ENCODE results near the gene MYL7.
"Not testable (repeated sequence)": the region's sequence is repeated elsewhere in the genome, so short reads cannot be mapped to it uniquely, and the experiment has no call there.

The MYL7 gene

DNA sequence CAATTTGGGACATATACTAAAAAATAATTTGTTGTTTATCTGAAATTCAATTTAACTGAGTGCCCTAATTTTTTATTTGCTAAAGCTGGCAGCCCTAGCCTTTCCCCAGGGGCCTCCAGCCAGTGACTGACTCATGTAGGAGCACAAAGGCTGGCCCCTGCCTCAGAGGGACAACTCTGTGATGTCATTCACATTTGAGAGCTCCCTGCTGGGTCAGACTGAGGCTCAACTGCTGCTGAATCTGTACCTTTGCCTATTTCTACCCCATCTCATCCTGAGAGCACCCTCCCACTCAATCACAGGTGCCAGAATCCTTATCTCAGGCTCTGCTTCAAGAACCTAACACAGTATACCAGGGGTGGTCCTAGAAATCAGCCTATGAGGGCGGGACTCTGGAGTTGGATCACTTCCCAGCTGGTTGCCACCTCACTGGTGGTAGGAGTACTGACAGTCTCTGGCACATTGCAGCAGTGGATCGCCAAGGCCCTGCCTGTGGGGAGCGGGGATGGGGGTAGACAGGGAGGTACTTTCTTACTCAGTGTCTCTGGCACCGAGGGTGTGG is 36.5 kb upstream of the MYL7 start:
- no peak for DNase-seq
- H3K4me1 Mint-ChIP-seq: peaks cover 0 to 4% of the 10 kb centered on the region in 2 donors
- no peak overlapping the region for H3K4me3 Mint-ChIP-seq
- ATAC-seq (replicated peaks): no peak
- H3K36me3 Mint-ChIP-seq: no peaks in the 10 kb centered on the region
- H3K9me3 Mint-ChIP-seq: peaks cover 4 to 10% of the 10 kb centered on the region in 2 donors
- H3K27me3 Mint-ChIP-seq: peaks cover 0 to 16% of the 10 kb centered on the region in 2 donors
- no peak overlapping the region for H3K27ac Mint-ChIP-seq

- Mint-ChIP-seq H3K27ac (no peak overlapping the region), H3K9me3 (peaks cover 4% of the 10 kb centered on the region in 2 donors), H3K4me3 (no peak overlapping the region), H3K27me3 (peaks cover 0 to 21% of the 10 kb centered on the region in 2 donors), H3K4me1 (peaks cover 0 to 4% of the 10 kb centered on the region in 2 donors), H3K36me3 (no peaks in the 10 kb centered on the region)
- ATAC-seq (replicated peaks) (no peak), DNase-seq (no peak)
Measured at GRCh38 chr7:44176486-44176885, 35.4 kb upstream of the MYL7 start.

DNA sequence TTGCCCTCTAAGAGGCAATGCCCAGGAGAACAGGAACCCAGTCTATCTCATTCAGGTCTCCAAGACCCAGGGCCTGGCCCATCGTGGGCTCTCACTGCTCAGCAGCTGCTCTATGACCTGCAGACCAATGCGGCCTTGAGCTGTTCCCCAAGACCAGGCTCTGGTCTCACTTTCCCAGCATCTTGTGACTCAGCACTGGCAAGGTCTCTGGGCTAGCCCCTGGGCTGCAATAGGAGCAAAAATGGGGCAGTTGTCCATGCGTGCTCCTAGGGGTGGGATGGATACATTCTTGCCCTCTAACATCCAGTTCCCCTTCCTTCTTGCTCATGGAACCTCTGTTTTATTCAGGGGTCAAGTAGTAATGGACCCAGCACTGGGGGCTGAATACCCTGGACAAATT is 34.6 kb upstream of the MYL7 start:
- Mint-ChIP-seq H3K27me3 (peaks cover 0 to 21% of the 10 kb centered on the region in 2 donors), H3K4me1 (peaks cover 0 to 4% of the 10 kb centered on the region in 2 donors), H3K27ac (no peak overlapping the region), H3K36me3 (no peaks in the 10 kb centered on the region), H3K9me3 (peaks cover 4% of the 10 kb centered on the region in 2 donors), H3K4me3 (no peak overlapping the region)
- no peak for ATAC-seq (replicated peaks)
- DNase-seq: no peak

DNA sequence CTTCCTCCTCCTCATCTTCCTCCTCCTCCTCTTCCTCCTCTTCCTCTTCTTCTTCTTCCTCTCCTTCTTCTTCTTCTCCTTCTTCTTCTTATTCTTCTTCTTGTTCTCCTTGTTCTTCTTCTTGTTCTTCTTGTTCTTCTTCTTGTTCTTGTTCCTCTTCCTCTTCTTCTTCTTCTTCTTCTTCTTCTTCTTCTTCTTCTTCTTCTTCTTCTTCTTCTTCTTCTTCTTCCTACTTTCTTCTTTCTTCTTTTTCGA is 33.5 kb upstream of the MYL7 start:
- not testable (repeated sequence) for H3K27ac Mint-ChIP-seq; H3K4me3 Mint-ChIP-seq; H3K9me3 Mint-ChIP-seq; DNase-seq; H3K36me3 Mint-ChIP-seq; ATAC-seq (replicated peaks); H3K4me1 Mint-ChIP-seq
- peaks cover 0 to 21% of the 10 kb centered on the region in 2 donors for H3K27me3 Mint-ChIP-seq

DNA sequence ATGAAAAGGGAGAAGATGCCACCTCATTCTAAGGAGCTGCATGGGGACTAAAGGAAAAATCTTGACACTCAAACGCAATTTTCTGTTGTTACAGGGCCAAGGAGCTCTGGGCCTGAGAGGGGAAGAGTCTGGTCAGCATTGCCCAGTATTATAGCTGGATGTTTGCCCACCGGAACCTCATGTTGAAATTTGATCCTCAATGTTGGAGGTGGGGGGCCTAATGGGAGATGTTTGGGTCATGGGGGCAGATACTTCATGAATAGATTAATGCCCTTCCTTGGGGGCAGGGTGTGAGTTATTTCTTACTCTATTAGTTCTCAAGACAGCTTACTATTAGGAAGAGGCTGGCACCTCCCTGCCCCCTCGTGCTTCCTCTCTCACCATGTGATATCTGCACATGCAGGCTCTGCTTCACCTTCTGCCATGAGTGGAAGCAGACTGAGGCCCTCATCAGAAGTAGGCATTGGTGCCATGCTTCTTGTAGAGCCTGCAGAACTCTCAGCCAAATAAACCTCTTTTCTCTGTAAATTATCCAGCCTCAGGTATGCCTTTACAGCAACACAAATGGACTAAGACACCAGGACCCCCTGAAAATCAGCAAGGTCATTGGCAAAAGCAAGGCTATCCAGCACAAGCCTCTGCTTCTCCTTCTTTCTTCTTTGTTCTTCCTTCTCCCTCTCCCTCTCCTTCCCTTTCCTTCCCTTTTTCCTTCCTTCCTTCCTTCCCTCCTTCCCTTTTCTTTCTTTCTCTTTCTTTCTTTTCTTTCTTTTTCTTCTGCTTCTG is 33.0 kb upstream of the MYL7 start:
- peaks cover 0 to 17% of the 10 kb centered on the region in 2 donors for H3K27me3 Mint-ChIP-seq
- no peak overlapping the region for H3K27ac Mint-ChIP-seq
- no peaks in the 10 kb centered on the region for H3K36me3 Mint-ChIP-seq
- H3K4me1 Mint-ChIP-seq: peaks cover 0 to 4% of the 10 kb centered on the region in 2 donors
- no peak for DNase-seq
- H3K9me3 Mint-ChIP-seq: peaks cover 4% of the 10 kb centered on the region in 2 donors
- no peak overlapping the region for H3K4me3 Mint-ChIP-seq
- no peak for ATAC-seq (replicated peaks)

DNA sequence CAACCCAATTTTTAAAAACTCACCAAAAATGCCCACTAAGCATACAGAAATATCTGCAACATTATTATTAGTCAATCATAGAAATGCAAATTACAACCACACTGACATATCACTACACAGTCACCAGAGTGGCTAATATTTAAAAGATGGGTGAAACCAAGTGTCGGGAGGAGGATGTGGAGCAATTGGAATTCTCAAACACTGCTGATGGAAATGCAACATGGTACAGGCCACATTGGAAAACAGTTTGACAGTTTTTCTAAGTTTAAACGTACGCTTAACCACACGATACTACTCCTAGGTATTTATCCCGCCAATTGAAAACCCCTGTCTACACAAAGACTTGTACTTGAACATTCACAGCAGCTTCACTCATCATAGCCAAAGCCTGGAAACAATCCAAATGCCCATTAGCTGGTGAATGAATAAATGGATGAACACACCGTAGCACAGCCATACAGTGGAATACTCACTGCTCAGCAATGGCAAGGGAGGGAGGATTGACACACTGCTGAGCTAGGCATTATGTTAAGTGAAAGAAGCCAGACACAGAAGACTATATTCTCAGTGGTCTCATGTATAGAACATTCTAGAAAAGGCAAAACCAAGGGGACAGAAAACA is 31.8 kb upstream of the MYL7 start:
- Mint-ChIP-seq H3K4me3 (no peak overlapping the region), H3K27me3 (peaks cover 0 to 14% of the 10 kb centered on the region in 2 donors), H3K36me3 (no peaks in the 10 kb centered on the region), H3K4me1 (peaks cover 6 to 7% of the 10 kb centered on the region in 2 donors), H3K27ac (no peak overlapping the region), H3K9me3 (peaks cover 4% of the 10 kb centered on the region in 2 donors)
- ATAC-seq (replicated peaks): no peak
- DNase-seq: no peak

- DNase-seq (no peak), ATAC-seq (replicated peaks) (no peak)
- Mint-ChIP-seq H3K4me3 (no peak overlapping the region), H3K27me3 (peaks cover 0 to 9% of the 10 kb centered on the region in 2 donors), H3K9me3 (peaks cover 4% of the 10 kb centered on the region in 2 donors), H3K36me3 (no peaks in the 10 kb centered on the region), H3K4me1 (peaks cover 11 to 12% of the 10 kb centered on the region in 2 donors), H3K27ac (no peak overlapping the region)
Measured at GRCh38 chr7:44172352-44172751, 31.2 kb upstream of the MYL7 start.

GRCh38 chr7:44171901-44172300 is 30.8 kb upstream of the MYL7 start:
- not testable (repeated sequence) for H3K27me3 Mint-ChIP-seq; H3K9me3 Mint-ChIP-seq; H3K36me3 Mint-ChIP-seq; DNase-seq; H3K27ac Mint-ChIP-seq; H3K4me3 Mint-ChIP-seq; ATAC-seq (replicated peaks)
- H3K4me1 Mint-ChIP-seq: peaks cover 11 to 16% of the 10 kb centered on the region in 2 donors

GRCh38 chr7:44167920-44168319 is 26.8 kb upstream of the MYL7 start:
- Mint-ChIP-seq H3K27ac (peak overlapping the region; percentile 47), H3K4me3 (no peak overlapping the region), H3K36me3 (peaks cover 0 to 2% of the 10 kb centered on the region in 2 donors), H3K27me3 (peaks cover 0 to 5% of the 10 kb centered on the region in 2 donors), H3K9me3 (peaks cover 2 to 12% of the 10 kb centered on the region in 2 donors), H3K4me1 (peaks cover 7 to 16% of the 10 kb centered on the region in 2 donors)
- peak; percentile 76 to 78 for ATAC-seq (replicated peaks)
- no peak for DNase-seq

DNA sequence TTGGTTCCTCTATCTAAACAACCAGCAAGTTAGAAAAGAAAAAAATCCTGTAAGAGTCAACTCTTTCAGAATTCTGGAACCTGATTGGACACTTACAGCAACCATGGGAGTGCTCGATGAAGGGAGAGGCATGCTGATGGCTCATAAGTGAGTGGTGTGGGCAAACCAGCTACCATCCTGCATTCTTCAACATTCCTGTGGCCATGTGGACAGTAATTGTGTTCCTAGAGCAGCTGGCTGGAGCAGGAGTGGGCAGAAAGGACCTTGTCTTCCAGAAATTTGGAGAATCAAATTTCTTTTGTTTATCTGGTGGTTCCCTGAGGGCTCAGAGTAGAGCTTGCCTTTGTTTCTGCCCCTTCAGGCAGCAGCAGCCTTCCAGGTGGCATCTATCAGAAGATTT is 22.5 kb upstream of the MYL7 start:
- no peak overlapping the region for H3K27ac Mint-ChIP-seq
- H3K27me3 Mint-ChIP-seq: no peaks in the 10 kb centered on the region
- no peak overlapping the region for H3K4me3 Mint-ChIP-seq
- H3K36me3 Mint-ChIP-seq: peaks cover 0 to 2% of the 10 kb centered on the region in 2 donors
- H3K4me1 Mint-ChIP-seq: peaks cover 7 to 16% of the 10 kb centered on the region in 2 donors
- peaks cover 2 to 12% of the 10 kb centered on the region in 2 donors for H3K9me3 Mint-ChIP-seq
- ATAC-seq (replicated peaks) (no peak), DNase-seq (no peak)

GRCh38 chr7:44162785-44163395 is 21.8 kb upstream of the MYL7 start:
- Mint-ChIP-seq H3K4me3 (no peak overlapping the region), H3K36me3 (peaks cover 0 to 2% of the 10 kb centered on the region in 2 donors), H3K9me3 (peaks cover 2 to 12% of the 10 kb centered on the region in 2 donors), H3K27ac (no peak overlapping the region), H3K4me1 (peaks cover 5 to 9% of the 10 kb centered on the region in 2 donors), H3K27me3 (no peaks in the 10 kb centered on the region)
- no peak for ATAC-seq (replicated peaks)
- no peak for DNase-seq

DNA sequence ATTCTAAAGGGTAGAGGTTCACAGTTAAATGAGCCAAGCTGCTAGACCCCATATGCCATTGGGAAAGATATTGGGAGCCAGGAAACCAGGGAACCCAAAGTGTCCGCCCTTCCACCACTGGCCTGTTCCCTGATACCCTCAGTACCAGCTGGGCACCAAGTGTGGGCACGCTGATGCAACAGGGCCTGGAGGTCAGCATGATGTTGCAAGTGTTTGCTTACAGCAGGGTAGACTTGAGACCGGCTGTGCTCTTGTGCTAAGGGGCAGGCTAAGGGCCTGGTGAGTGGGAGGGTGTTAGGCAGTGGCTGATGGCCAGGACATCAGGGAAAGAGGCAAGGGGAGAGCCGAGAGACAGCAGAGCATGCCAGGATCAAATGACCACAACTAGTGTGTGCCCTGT is 21.0 kb upstream of the MYL7 start:
- peaks cover 2 to 12% of the 10 kb centered on the region in 2 donors for H3K9me3 Mint-ChIP-seq
- no peak for ATAC-seq (replicated peaks)

DNA sequence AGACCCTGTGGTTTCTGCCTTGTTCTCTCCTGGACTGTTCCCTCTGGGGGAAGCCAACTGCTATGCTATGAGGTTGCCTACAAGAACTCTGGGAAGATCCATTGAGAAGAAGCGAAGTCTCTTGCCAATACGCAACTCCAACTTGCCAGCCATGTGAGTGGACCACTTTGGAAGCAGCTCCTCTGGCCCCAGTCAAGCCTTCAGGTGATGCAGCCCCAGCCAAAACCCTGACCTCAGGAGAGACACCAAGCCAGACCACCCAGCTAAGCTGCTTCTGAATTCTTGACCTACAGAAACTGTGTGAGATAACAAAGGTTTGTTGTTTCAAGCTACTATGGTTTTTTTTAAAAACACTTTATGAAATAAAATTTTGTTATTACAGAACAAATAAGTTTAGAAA is 20.2 kb upstream of the MYL7 start:
- Mint-ChIP-seq H3K4me1 (no peaks in the 10 kb centered on the region), H3K27ac (no peak overlapping the region), H3K36me3 (peaks cover 0 to 2% of the 10 kb centered on the region in 2 donors), H3K27me3 (no peaks in the 10 kb centered on the region), H3K9me3 (peaks cover 2 to 12% of the 10 kb centered on the region in 2 donors), H3K4me3 (no peak overlapping the region)
- no peak for DNase-seq
- ATAC-seq (replicated peaks): no peak

More for the DNA sequence above, 21.0 kb upstream of the MYL7 start:
- Mint-ChIP-seq H3K4me3 (no peak overlapping the region), H3K4me1 (peaks cover 0 to 2% of the 10 kb centered on the region in 2 donors), H3K36me3 (peaks cover 0 to 2% of the 10 kb centered on the region in 2 donors), H3K27me3 (no peaks in the 10 kb centered on the region), H3K27ac (no peak overlapping the region)
- no peak for DNase-seq

DNA sequence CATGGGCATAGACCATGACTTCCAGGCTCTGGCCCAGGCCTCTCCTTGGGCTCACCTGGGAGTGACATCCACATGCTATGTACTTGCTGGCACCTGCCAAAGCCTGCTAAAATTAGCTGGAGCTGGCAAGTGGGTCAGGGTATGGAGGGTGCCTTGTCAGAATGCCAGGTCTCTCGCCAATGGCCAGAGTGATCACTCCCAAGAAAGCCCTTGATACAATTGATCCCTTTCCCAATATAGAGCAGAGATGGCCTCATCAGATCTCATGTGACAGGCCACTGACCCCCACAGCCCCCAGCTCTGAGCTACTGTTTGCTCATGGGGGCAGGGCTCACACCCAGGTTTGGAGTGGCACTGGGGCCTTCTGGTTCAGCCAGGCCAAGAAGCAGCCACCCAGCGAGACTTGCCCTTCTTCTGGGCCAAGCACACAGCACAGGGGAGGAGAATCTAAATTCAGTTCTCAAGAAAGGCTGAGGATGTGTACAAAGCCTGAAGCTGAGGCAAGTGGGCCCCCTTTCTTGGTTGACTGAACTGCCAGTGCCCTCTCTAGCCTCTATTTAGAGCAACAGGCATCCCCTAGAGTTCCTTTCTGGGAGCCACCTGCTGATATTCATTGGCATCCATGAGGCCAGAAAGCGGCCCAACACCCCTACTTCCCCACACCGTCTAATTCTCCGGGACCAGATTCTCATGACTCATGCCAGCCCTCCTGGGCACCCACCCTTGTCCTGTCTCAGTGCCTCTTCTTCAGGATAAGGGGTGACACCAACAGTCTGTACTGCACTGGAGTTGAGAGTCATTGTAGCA is 18.9 kb upstream of the MYL7 start:
- Mint-ChIP-seq H3K4me1 (no peaks in the 10 kb centered on the region), H3K36me3 (peaks cover 0 to 2% of the 10 kb centered on the region in 2 donors), H3K9me3 (peaks cover 2 to 8% of the 10 kb centered on the region in 2 donors), H3K4me3 (no peak overlapping the region), H3K27ac (no peak overlapping the region), H3K27me3 (no peaks in the 10 kb centered on the region)
- ATAC-seq (replicated peaks) (no peak), DNase-seq (no peak)

Measured in stimulated activated naive B cell treated with anti-CD40 and anti-IgM and Interleukin-4, amounts not matched to agents 10 μg/mL and 1 μg/mL and 100 μg/mL, for 72 hours (primary cell).